NCI-H69 (cell line): Measurements from ENCODE around the gene ARHGAP28.

Source experiments
- DNase-seq: peaks from one replicate; lab custom pipeline; 2025; lab: John Stamatoyannopoulos, UW

Gene ARHGAP28

DNA sequence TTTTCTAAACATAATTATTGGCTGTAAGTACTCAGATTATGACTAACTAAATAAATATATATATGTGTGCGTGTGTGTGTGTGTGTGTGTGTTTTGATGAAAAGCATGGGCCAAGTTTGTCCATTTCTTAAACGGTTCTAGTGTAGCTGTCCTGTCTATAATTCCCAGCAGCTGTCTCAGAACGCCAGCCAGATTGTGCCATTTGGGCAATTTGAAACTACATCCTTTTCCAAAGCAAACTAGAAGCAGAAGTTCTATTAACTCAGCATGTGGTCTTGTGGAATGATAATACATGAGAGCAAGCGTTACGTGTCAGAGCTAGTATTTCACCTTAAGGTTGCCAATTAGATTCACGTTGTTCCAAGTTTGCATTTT, 1.7 kb downstream of the ARHGAP28 start:
- DNase-seq = peak; percentile 98

DNA sequence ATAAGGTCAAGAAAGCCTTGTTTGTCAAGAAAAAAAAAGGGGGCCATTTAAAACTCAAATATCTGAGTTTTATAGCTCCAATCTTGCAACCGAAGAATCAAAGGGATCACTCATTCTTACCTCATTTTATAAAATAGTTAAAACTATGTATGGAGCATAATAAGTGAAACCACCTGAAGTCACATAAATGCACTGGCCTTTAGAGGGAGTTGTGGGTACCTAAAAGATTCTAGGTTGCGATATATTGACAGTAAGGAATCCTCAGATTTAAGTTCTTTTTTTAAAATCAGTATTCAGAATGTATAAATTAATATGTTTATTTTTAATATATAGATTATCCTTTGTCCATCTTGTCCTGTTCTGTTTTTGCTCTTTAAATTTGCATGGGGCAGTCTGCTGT, 3.4 kb downstream of the ARHGAP28 start:
- peak; percentile 18 for DNase-seq

- no peak for DNase-seq
Observed at GRCh38 chr18:6733758-6734157, 4.2 kb downstream of the ARHGAP28 start.

DNA sequence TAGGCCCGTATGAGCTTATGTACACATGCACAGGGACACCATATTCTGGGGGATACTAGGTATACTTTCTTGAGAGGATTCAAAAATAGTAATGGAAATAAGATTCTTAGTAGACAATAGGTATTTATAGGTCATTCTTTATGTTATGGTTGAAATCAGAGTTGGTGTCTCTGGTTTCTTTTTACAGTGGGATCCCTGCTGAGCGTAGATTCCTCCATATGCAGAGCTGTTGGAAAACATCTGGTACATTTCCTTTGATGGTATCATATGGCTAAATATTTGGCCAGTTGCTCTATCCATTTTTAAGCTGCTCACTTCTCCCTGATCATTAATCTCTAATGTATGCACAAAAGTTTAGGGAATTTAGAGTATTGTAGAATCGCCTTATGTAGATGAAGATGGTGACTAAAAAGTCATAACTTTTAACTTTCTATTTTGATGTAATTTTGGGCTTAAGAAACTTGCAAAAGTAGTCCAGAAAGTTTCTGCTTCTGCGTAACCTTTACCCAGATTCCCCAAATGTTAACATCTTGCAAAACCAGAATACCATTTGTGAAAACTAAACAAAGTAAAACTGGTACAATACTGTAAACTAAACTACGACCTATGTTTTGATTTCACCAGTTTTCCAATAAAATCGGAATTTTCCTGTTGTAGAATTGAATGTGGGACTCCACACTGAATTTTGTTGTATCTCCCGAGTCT, 5.4 kb downstream of the ARHGAP28 start:
- DNase-seq = peak; percentile 84

DNA sequence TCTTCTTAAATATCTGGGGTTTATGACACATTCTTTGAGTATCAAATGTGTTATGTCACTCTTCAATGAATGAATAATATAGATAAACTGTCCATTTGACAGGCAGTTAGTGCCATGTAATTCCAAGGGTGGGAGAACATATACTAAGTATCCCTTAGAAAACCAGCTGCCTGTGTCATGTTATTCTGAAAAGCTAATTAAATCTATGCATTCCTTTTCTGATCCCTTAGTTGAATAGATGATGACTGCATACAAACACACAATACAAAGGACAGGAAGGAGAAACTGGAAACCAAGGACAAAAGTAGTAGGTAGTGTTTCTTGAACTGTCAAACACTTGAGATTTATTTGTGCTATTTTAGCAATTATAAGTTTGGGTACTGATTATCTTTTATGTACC, 8.3 kb downstream of the ARHGAP28 start:
- DNase-seq = peak; percentile 91

DNA sequence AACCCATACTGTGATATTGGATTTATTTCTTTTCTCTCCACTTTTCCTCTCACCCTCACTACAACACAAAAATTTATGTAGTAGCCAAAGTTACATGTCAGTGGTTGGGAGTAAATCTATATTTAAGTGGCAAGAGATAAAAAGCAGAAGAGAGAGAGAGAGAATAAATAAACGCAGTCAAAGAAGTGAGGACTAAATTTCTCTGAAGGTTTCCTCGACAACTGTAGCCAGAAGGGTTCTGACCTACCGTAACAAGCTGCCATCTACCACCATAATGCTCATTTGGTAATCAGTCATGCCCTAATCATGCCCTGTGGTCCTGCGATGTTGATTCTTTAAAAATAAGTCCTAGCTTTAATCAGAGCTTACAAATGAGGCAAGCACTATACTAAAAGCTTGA, 9.1 kb downstream of the ARHGAP28 start:
- peak; percentile 38 for DNase-seq

DNA sequence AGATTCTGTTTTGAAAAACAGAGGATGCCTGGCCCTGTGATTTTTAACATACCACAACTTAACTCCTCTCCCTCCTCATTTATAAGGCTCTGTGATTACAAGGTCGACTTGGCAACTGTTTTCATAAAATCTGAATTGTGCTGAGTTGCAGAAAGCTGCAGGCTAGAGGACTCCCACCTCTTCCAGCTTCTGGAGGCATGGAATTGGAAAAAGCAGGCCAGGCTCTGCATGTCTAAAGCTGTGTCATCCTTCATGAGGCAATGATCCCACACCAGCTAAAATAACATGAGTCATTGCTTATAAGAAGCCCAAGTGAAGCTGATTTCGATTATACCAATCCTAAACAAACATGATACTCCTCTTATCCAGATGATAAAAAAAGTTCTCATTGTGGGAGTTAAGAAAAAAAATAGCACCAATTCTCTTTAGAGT, 11.7 kb downstream of the ARHGAP28 start:
- peak; percentile 24 for DNase-seq

GRCh38 chr18:6741786-6742185, 12.3 kb downstream of the ARHGAP28 start:
- DNase-seq = no peak

DNA sequence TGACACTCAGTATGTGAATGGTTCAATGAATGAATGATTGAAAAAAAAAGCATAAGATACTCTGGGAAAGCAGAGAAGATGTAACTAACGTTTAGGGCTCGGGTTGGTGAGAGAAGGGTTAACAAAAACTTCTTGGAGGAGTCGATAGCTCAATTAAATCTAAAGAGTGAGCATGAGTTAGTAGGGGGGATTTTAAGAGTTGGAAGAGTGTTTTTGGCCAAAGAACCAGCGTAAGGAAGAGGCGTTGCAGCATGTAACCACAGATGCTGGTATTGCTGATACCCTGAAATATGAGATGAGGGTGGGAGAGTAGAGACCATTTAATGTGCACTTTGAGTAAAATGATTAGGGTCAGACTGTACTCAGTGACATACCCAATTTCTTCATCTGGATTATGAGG, 14.5 kb downstream of the ARHGAP28 start:
- peak; percentile 26 for DNase-seq

- DNase-seq = no peak
Observed at GRCh38 chr18:6744816-6745455, 15.4 kb downstream of the ARHGAP28 start.

- peak; percentile 26 for DNase-seq
Observed at GRCh38 chr18:6745504-6746031, 16.1 kb downstream of the ARHGAP28 start.

- DNase-seq = no peak
Observed at GRCh38 chr18:6746386-6746960, 17.0 kb downstream of the ARHGAP28 start.

DNA sequence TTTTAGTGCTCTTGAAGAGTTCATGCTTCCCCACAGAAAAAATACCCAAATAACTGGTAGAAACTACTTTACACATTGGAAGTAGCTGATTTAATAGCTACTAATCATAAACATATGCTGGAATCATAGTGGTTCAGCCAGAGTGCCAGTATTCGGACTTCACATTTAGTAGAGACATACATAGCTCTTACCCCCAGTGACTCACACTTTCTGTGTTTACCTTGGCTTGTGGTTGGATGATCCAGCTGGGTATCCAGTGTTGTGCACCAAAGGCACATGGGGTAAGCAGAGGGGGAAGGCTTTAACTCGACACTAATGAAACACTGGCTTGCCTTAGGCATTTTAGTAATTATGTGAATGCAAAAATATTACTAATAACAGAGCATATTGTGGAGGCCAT, 18.1 kb downstream of the ARHGAP28 start:
- DNase-seq = peak; percentile 87

DNA sequence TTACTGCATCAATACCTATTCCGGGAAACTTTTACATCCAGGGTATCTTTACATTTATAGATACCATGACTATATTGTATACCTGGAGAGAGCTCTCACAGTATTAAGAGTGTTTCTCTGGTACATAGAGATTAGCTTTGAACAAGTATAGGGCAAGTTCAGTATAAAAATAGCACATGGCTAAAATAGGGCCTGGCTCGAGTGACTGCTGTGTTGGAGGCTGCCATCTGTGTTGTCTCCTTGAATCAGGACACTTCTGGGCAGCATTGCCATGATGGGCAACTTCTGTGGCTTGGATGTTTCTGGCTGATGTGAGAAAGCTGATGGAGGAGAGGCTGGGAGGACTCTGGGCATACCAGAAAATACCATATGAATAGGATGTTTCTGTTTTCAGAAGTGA, 18.7 kb downstream of the ARHGAP28 start:
- DNase-seq = no peak

DNA sequence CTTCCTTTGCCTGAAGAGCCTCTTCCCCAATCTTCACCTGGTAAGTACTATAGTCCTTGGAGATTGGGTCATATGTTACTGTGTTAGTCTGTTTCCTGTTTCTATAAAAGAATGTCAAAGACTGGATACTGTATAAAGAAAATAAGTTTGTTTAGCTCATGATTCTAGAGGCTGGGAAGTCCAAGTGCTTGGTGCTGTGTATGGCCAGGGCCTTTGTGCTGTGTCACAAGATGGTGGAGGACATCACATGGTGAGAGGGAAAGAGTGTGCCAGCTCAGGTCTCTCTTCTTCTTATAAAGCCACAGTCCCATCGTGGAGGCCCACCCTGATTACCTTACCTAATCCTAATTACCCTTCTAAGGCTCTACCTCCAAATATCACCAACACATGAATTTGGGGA, 20.9 kb downstream of the ARHGAP28 start:
- DNase-seq = no peak

GRCh38 chr18:6751222-6751621, 21.7 kb downstream of the ARHGAP28 start:
- no peak for DNase-seq

DNA sequence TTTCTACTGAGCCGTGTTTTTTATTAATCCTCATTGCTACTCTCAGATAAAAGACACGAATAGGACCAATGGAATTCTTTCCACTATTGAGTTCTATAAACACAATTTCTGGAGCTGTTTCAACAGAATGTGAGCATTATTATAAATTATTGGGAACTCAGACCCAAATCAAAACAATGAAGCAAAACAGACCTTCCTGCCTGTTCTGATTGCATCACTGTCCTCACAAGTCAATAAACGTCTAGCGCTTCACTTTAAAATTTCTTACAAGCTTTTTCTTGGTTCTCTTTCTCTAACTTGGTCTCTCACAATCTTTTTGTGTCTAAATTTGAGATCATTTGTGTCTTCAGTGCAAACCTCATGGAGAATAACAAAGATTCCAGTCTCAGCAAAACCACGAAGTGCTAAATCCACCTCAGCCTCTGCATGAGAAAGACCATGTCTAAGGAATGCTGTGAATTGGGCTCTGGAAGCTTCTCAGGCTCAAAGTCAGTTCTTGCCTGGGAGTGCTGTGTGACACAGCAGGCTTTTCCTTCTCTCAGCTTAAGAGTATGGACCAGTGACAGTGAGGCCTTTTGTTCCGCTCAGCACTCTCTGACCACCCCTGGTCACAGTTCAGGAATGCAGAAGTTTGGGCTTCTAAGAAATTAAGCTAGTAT, 22.8 kb downstream of the ARHGAP28 start:
- no peak for DNase-seq

DNA sequence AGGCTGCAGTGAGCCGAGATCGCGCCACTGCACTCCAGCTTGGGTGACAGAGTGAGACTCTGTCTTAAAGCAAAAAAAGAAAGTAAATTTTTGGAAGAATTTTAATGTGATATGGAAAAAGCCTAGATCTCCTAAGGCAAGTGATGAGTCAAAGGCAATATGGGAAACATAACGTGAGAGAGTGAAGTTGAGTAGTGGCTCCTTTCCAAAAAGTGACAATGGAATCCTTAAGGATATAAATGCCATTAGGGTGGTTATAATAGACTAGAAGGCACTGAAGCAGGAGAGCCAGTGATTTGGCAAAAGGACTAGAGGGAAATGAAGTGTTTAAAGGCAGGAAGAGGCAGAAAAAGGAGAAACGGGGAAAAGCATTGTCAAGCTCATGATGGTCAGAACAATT, 25.6 kb downstream of the ARHGAP28 start:
- no peak for DNase-seq

GRCh38 chr18:6757931-6758330, 28.4 kb downstream of the ARHGAP28 start:
- no peak for DNase-seq

- DNase-seq = peak; percentile 60
Observed at GRCh38 chr18:6759579-6759978, 30.1 kb downstream of the ARHGAP28 start.

DNA sequence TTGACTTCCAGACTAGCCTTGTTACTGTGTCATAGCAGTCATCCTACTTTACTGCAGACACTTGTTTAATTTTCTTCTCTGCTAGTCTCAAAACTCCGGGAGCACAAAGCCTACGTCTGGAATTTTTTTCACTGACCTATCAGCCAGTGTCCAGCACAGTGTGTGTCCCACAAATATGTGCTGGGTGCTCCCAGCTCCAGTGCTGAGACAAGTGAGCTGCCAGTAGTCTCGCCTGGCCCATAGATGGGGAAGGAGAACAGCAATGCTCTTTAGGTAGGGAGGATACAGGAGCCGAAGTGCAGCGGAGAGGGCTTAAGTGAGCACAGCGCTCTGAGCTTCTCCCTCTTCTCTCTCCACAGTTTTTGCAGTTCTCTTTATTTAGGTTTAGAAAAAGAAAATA, 34.0 kb downstream of the ARHGAP28 start:
- DNase-seq = no peak

- peak; percentile 41 for DNase-seq
Observed at GRCh38 chr18:6764382-6764781, 34.9 kb downstream of the ARHGAP28 start.

- DNase-seq = no peak
Observed at GRCh38 chr18:6773777-6774176, 44.3 kb downstream of the ARHGAP28 start.
